NCI-H1694 treated with DMSO at 0.1 percent for 48 hours (cell line): ENCODE results near the gene PRKCG.

ENCODE experiments used
- DNase-seq: peaks from one replicate; lab custom pipeline; 2025; lab: John Stamatoyannopoulos, UW

Gene PRKCG

GRCh38 chr19:53872762-53873161 lies 9.2 kb upstream of the PRKCG start:
- DNase-seq = no peak

GRCh38 chr19:53873773-53874605 lies 8.0 kb upstream of the PRKCG start:
- DNase-seq = no peak

- no peak for DNase-seq
These were observed 7.4 kb upstream of the PRKCG start for GRCh38 chr19:53874606-53874990.

- DNase-seq = no peak
These were observed 6.2 kb upstream of the PRKCG start for GRCh38 chr19:53875602-53876325.

GRCh38 chr19:53876651-53877224 lies 5.3 kb upstream of the PRKCG start:
- no peak for DNase-seq

- DNase-seq = no peak
These were observed 4.6 kb upstream of the PRKCG start for GRCh38 chr19:53877361-53877766.

- no peak for DNase-seq
These were observed 3.2 kb upstream of the PRKCG start for GRCh38 chr19:53878776-53879139.

GRCh38 chr19:53879140-53880081 lies 2.6 kb upstream of the PRKCG start:
- DNase-seq = no peak

- no peak for DNase-seq
These were observed 1.1 kb upstream of the PRKCG start for GRCh38 chr19:53880711-53881481.

GRCh38 chr19:53882391-53883050 lies 524 bp downstream of the PRKCG start:
- DNase-seq = no peak

GRCh38 chr19:53883231-53883661 lies 1.2 kb downstream of the PRKCG start:
- no peak for DNase-seq

GRCh38 chr19:53883741-53884140 lies 1.7 kb downstream of the PRKCG start:
- no peak for DNase-seq

GRCh38 chr19:53884256-53884655 lies 2.3 kb downstream of the PRKCG start:
- DNase-seq = no peak

GRCh38 chr19:53885036-53885435 lies 3.0 kb downstream of the PRKCG start:
- no peak for DNase-seq

GRCh38 chr19:53892301-53892980 lies 10.4 kb downstream of the PRKCG start:
- no peak for DNase-seq

GRCh38 chr19:53892981-53893325 lies 11.0 kb downstream of the PRKCG start:
- no peak for DNase-seq

- DNase-seq = no peak
These were observed 12.7 kb downstream of the PRKCG start for GRCh38 chr19:53894707-53895106.

GRCh38 chr19:53896682-53897081 lies 14.7 kb downstream of the PRKCG start:
- DNase-seq = no peak

- DNase-seq = no peak
These were observed 15.5 kb downstream of the PRKCG start for GRCh38 chr19:53897459-53897858.

GRCh38 chr19:53898166-53898565 lies 16.2 kb downstream of the PRKCG start:
- no peak for DNase-seq
